MM.1S (cell line): ENCODE measurements around the gene SIK2.

Source experiments
- CTCF ChIP-seq: fragments of 300-600 bp; sonication (generic); IDR thresholded peaks from 2 replicates; pipeline ENCODE4 v1.5.1; 2016; ENCODE audit warnings: antibody characterized with exemption, low read length, mixed read lengths
- EZH2 ChIP-seq: fragments of 300-600 bp; sonication (generic); optimal IDR thresholded peaks from 2 replicates; pipeline ENCODE3; 2017; ENCODE audit warnings: low read depth, mild to moderate bottlenecking, antibody characterized with exemption, low read length, mixed read lengths
- EZH2phosphoT487 ChIP-seq: fragments of 300-600 bp; sonication (generic); IDR thresholded peaks from 2 replicates; pipeline ENCODE4 v1.6.1; 2018; ENCODE audit warnings: antibody characterized with exemption, low read length

GRCh38 chr11:111727431-111727830, 125.2 kb downstream of the SIK2 start:
- no peak for TF ChIP-seq CTCF
- no peak for TF ChIP-seq EZH2phosphoT487
- no peak for TF ChIP-seq EZH2
